H9 (cell line): ENCODE measurements around the gene ZNF236. TPM values are rescaled to one million over a fixed set of nuclear protein-coding genes. Genes with fewer than 3 reads are reported as not detected.

Experiments used
- DNase-seq: peaks from one replicate; pipeline ENCODE4 v3.0.0-alpha.2; 2017
- H2AFZ ChIP-seq: one replicate; pipeline ENCODE4 v1.6.1; 2013; ENCODE audit warnings: mild to moderate bottlenecking, low read length, control low read depth, moderate library complexity
- H2AK5ac ChIP-seq: 2 replicates; pipeline ENCODE4 v1.6.1; 2013; ENCODE audit warnings: low read length, control low read depth, mixed read lengths; ENCODE audit not compliant: insufficient read length
- H2BK120ac ChIP-seq: one replicate; pipeline ENCODE4 v1.6.1; 2013; ENCODE audit warnings: low read depth, mild to moderate bottlenecking, low read length, control low read depth, inconsistent platforms; ENCODE audit not compliant: poor library complexity, severe bottlenecking
- H2BK12ac ChIP-seq: 2 replicates; pipeline ENCODE4 v1.6.1; 2013; ENCODE audit warnings: low read length, control low read depth, mixed read lengths, low read depth; ENCODE audit not compliant: insufficient read length
- H2BK15ac ChIP-seq: 2 replicates; pipeline ENCODE4 v1.6.1; 2013; ENCODE audit warnings: low read depth, low read length, control low read depth
- H2BK20ac ChIP-seq: one replicate; pipeline ENCODE4 v1.6.1; 2013; ENCODE audit warnings: low read depth, mild to moderate bottlenecking, low read length, control low read depth, inconsistent platforms; ENCODE audit not compliant: poor library complexity, severe bottlenecking
- H2BK5ac ChIP-seq: 2 replicates; pipeline ENCODE4 v1.6.1; 2013; ENCODE audit warnings: low read length, control low read depth, mixed read lengths; ENCODE audit not compliant: insufficient read length
- H3K14ac ChIP-seq: 2 replicates; pipeline ENCODE4 v1.6.1; 2013; ENCODE audit warnings: low read length, control low read depth; ENCODE audit not compliant: insufficient read depth
- H3K18ac ChIP-seq: 2 replicates; pipeline ENCODE4 v1.6.1; 2013; ENCODE audit warnings: low read depth, mild to moderate bottlenecking, mixed read lengths, low read length, control low read depth; ENCODE audit not compliant: insufficient read length
- H3K23ac ChIP-seq: 2 replicates; pipeline ENCODE4 v1.6.1; 2013; ENCODE audit warnings: low read length, control low read depth, mixed read lengths, low read depth; ENCODE audit not compliant: insufficient read length
- H3K23me2 ChIP-seq: 2 replicates; pipeline ENCODE4 v1.6.1; 2013; ENCODE audit warnings: low read depth, mild to moderate bottlenecking, mixed read lengths, low read length, control low read depth; ENCODE audit not compliant: insufficient read length, poor library complexity, severe bottlenecking
- H3K27ac ChIP-seq: 2 replicates; pipeline ENCODE4 v1.5.1; 2013; ENCODE audit warnings: low read length, control low read depth, mixed read lengths, low read depth; ENCODE audit not compliant: insufficient read length
- H3K27me3 ChIP-seq: 2 replicates; pipeline ENCODE4 v1.6.1; 2013; ENCODE audit warnings: low read length, control low read depth, inconsistent platforms; ENCODE audit not compliant: insufficient read depth
- H3K4ac ChIP-seq: 2 replicates; pipeline ENCODE4 v1.6.1; 2013; ENCODE audit warnings: low read depth, mild to moderate bottlenecking, control low read depth, inconsistent platforms, low read length, moderate library complexity
- H3K4me1 ChIP-seq: 2 replicates; pipeline ENCODE4 v1.6.1; 2013; ENCODE audit warnings: low read length, control low read depth, inconsistent platforms; ENCODE audit not compliant: insufficient read depth
- H3K4me2 ChIP-seq: 2 replicates; pipeline ENCODE4 v1.6.1; 2013; ENCODE audit warnings: low read length, control low read depth, mixed read lengths; ENCODE audit not compliant: insufficient read length, insufficient read depth
- H3K56ac ChIP-seq: 2 replicates; pipeline ENCODE4 v1.6.1; 2013; ENCODE audit warnings: low read depth, mild to moderate bottlenecking, mixed read lengths, low read length, control low read depth; ENCODE audit not compliant: insufficient read length
- H3K79me1 ChIP-seq: 2 replicates; pipeline ENCODE4 v1.6.1; 2013; ENCODE audit warnings: low read depth, mild to moderate bottlenecking, moderate library complexity, low read length, control low read depth, inconsistent platforms; ENCODE audit not compliant: insufficient read depth, poor library complexity, severe bottlenecking
- H3K79me2 ChIP-seq: 2 replicates; pipeline ENCODE4 v1.6.1; 2013; ENCODE audit warnings: low read length, control low read depth, inconsistent platforms; ENCODE audit not compliant: insufficient read depth
- H3K9ac ChIP-seq: 2 replicates; pipeline ENCODE4 v1.6.1; 2013; ENCODE audit warnings: low read length, control low read depth, mixed read lengths; ENCODE audit not compliant: insufficient read length; ENCODE audit errors: extremely low read depth
- H3K9me3 ChIP-seq: one replicate; pipeline ENCODE4 v1.6.1; 2013; ENCODE audit warnings: low read depth, low read length, inconsistent platforms; ENCODE audit not compliant: control insufficient read depth
- H3T11ph ChIP-seq: one replicate; pipeline ENCODE4 v1.6.1; 2013; ENCODE audit warnings: mild to moderate bottlenecking, low read length, control low read depth, inconsistent platforms
- H4K20me1 ChIP-seq: one replicate; pipeline ENCODE4 v1.6.1; 2013; ENCODE audit not compliant: control insufficient read depth, insufficient read length, insufficient read depth
- H4K5ac ChIP-seq: 2 replicates; pipeline ENCODE4 v1.6.1; 2013; ENCODE audit warnings: low read depth, mild to moderate bottlenecking, mixed read lengths, low read length, control low read depth; ENCODE audit not compliant: insufficient read length
- H4K8ac ChIP-seq: replicated peaks from 2 replicates; pipeline ENCODE4 v1.6.1; 2013; ENCODE audit warnings: low read length, control low read depth, mixed read lengths, low read depth; ENCODE audit not compliant: insufficient read length
- H4K91ac ChIP-seq: 2 replicates; pipeline ENCODE4 v1.6.1; 2013; ENCODE audit warnings: low read depth, mild to moderate bottlenecking, moderate library complexity, mixed read lengths, low read length, control low read depth; ENCODE audit not compliant: insufficient read length
- H3K27ac Mint-ChIP-seq, 3 experiments: 2 replicates in 2 of 3; 3 replicates in 1 of 3; pipeline ENCODE4 v1.8.0; 2020 to 2021; ENCODE audit warnings: mixed read lengths in 3 of 3, mild to moderate bottlenecking in 1 of 3, moderate library complexity in 1 of 3
- H3K27me3 Mint-ChIP-seq: 2 replicates; pipeline ENCODE4 v1.8.0; 2021; ENCODE audit warnings: low read depth, mild to moderate bottlenecking, moderate library complexity, mixed read lengths
- H3K36me3 Mint-ChIP-seq, 3 experiments: 2 replicates in 2 of 3; 3 replicates in 1 of 3; pipeline ENCODE4 v1.8.0; 2020 to 2021; ENCODE audit warnings: low read depth in 3 of 3, mixed read lengths in 3 of 3; ENCODE audit not compliant: insufficient read depth in 1 of 3
- H3K4me1 Mint-ChIP-seq, 2 experiments: 2 replicates each; pipeline ENCODE4 v1.8.0; 2020; ENCODE audit warnings: mixed read lengths in 2 of 2
- H3K4me3 Mint-ChIP-seq, 2 experiments: 2 replicates in 1 of 2; 3 replicates in 1 of 2; pipeline ENCODE4 v1.8.0; 2020 to 2021; ENCODE audit warnings: mild to moderate bottlenecking in 2 of 2, mixed read lengths in 2 of 2, moderate library complexity in 1 of 2
- H3K9me3 Mint-ChIP-seq, 2 experiments: 2 replicates in 1 of 2; 3 replicates in 1 of 2; pipeline ENCODE4 v1.8.0; 2020; ENCODE audit warnings: mild to moderate bottlenecking in 2 of 2, mixed read lengths in 2 of 2, moderate library complexity in 1 of 2
- WGBS: extraction: QIAGEN DNeasy Blood & Tissue Kit; methylation state at CpG from one replicate; pipeline ENCODE4 v1.1.7; 2013; ENCODE audit warnings: missing lambda C conversion rate, low lambda C conversion rate, mixed read lengths; ENCODE audit not compliant: insufficient read length; ENCODE audit errors: extremely low coverage; 5-methylcytosine and 5-hydroxymethylcytosine counted together
- total RNA-seq: library from RNA; stranded (reverse); gene quantifications from 2 replicates; pipeline ENCODE4 v1.2.1, GENCODE V29; 2021
- TF ChIP-seq, protein P1 (sequence below): fragments of 200-600 bp; sonication (generic); conservative IDR thresholded peaks from 3 replicates; pipeline ENCODE4 v1.8.0; 2021; ENCODE audit warnings: antibody characterized with exemption, mild to moderate bottlenecking

The ZNF236 gene
- total RNA-seq, 1 experiment from 2014 or later, result 16.0 TPM

DNA sequence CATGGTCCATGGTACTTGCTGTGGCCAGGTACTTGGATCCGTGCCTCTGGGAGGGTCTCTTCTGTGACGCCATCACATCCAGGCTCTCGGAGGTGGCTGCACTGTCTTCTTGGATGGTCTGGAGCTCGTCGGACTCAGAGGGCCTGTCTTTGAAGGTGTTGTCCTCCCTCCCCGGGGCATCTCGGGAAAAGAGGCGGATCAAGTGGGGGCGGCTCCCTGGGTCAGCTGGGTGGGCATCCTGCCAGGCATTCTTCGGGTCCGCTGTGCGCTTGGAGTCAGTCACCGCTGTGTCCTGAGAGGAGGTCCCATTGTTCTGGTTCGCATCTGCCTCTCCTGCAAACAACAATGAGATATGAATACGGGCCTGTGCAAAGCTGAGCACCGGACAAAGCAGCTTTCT, 194.6 kb downstream of the ZNF236 start:
- peaks cover 0 to 2% of the 10 kb centered on the region in 2 experiments; a peak in 2 of 5 replicates for H3K9me3 Mint-ChIP-seq

More for the DNA sequence above, 194.6 kb downstream of the ZNF236 start:
- H3K79me1 ChIP-seq, result no peaks in the 10 kb centered on the region
- H3T11ph ChIP-seq, result no peak overlapping the region
- H3K27ac Mint-ChIP-seq, result no peak overlapping the region
- no peak overlapping the region for H3K18ac ChIP-seq
- H2BK15ac ChIP-seq, result no peak overlapping the region
- H3K4me1 Mint-ChIP-seq, result peaks cover 0 to 3% of the 10 kb centered on the region in 2 experiments; a peak in 2 of 4 replicates
- no peak overlapping the region for H3K56ac ChIP-seq
- no peak overlapping the region for H3K4me3 Mint-ChIP-seq
- H2AK5ac ChIP-seq, result no peak overlapping the region
- peaks cover 4% of the 10 kb centered on the region for H4K20me1 ChIP-seq
- H2BK5ac ChIP-seq, result no peak overlapping the region
- peaks cover 0 to 9% (median 2%) of the 10 kb centered on the region in 3 experiments; a peak in 4 of 7 replicates for H3K36me3 Mint-ChIP-seq
- H2BK20ac ChIP-seq, result no peak overlapping the region
- H3K9ac ChIP-seq, result no peak overlapping the region
- no peak overlapping the region for H3K4ac ChIP-seq
- no peaks in the 10 kb centered on the region for H3K4me1 ChIP-seq
- no peak overlapping the region for H3K4me2 ChIP-seq
- DNase-seq, result no peak
- no peaks in the 10 kb centered on the region for H3K79me2 ChIP-seq
- TF ChIP-seq, protein P1, sequence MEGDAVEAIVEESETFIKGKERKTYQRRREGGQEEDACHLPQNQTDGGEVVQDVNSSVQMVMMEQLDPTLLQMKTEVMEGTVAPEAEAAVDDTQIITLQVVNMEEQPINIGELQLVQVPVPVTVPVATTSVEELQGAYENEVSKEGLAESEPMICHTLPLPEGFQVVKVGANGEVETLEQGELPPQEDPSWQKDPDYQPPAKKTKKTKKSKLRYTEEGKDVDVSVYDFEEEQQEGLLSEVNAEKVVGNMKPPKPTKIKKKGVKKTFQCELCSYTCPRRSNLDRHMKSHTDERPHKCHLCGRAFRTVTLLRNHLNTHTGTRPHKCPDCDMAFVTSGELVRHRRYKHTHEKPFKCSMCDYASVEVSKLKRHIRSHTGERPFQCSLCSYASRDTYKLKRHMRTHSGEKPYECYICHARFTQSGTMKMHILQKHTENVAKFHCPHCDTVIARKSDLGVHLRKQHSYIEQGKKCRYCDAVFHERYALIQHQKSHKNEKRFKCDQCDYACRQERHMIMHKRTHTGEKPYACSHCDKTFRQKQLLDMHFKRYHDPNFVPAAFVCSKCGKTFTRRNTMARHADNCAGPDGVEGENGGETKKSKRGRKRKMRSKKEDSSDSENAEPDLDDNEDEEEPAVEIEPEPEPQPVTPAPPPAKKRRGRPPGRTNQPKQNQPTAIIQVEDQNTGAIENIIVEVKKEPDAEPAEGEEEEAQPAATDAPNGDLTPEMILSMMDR, result no peak
- peaks cover 17% of the 10 kb centered on the region for H3K27me3 Mint-ChIP-seq
- WGBS, result no CpG with 5 or more reads among the region's 16 CpGs
- H2AFZ ChIP-seq, result no peak overlapping the region
- H3K27me3 ChIP-seq, result no peaks in the 10 kb centered on the region
- no peaks in the 10 kb centered on the region for H3K9me3 ChIP-seq
- H3K23me2 ChIP-seq, result no peaks in the 10 kb centered on the region
- no peak overlapping the region for H4K8ac ChIP-seq
- no peak overlapping the region for H4K5ac ChIP-seq
- H4K91ac ChIP-seq, result no peak overlapping the region
- no peak overlapping the region for H2BK120ac ChIP-seq
- H3K14ac ChIP-seq, result no peak overlapping the region
- no peak overlapping the region for H2BK12ac ChIP-seq
- H3K23ac ChIP-seq, result no peak overlapping the region
- H3K27ac ChIP-seq, result no peak overlapping the region
